ENCODE results near the gene B3GNT4. TPM values are rescaled to one million over a fixed set of nuclear protein-coding genes. Genes with fewer than 3 reads are reported as not detected.

Gene B3GNT4
- total and polyA plus RNA-seq, 2 of the 13 experiments (the other 11 are each of a cell fraction or from before 2014, with no cell fraction given), result 0.04 to 0.21 TPM

DNA sequence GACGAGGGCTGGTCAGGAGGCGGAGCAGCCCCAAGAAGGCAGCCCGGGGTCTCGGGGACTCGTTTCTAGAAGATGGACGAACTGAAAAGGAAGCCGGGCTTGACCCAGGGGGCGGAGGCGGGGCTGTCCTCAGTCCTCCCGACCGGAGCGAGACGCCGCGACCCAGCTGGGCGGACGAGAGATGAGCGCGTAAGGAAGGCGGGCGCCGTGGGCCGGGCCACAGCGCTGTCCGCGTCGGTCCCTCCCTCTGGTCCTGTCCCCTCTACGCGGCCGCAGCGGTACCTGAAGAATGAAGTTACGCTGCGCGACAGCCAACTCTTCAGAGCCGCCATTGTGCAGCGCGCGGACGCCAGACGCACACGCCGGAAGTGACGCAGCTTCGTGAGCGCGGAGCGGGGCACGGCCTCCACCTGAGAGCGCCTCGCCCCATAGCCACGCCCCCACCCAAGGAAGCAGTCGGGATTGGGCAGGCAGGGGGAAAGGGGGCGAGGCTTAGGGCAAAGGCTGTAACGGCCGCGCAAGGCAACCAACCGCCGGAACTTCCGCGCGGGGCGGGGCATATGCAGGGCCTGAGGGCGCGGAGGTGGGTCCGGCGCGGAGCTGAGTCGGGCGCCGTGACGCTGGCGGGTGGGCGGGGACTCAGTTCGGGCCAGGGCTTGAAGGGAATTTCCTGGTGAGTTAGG, 22.3 kb downstream of the B3GNT4 start, which contains the start of gene DIABLO (continued):
- TF ChIP-seq, protein P1, sequence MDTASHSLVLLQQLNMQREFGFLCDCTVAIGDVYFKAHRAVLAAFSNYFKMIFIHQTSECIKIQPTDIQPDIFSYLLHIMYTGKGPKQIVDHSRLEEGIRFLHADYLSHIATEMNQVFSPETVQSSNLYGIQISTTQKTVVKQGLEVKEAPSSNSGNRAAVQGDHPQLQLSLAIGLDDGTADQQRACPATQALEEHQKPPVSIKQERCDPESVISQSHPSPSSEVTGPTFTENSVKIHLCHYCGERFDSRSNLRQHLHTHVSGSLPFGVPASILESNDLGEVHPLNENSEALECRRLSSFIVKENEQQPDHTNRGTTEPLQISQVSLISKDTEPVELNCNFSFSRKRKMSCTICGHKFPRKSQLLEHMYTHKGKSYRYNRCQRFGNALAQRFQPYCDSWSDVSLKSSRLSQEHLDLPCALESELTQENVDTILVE (CRISPR knock-in tag; IDR thresholded peaks at IDR 0.05), result peak; percentile 80
- TF ChIP-seq ZNF772 (CRISPR knock-in tag; IDR thresholded peaks at IDR 0.05) (peak; percentile 75; the same call in 1 of the 2 replicates), HES4 (CRISPR knock-in tag; IDR thresholded peaks at IDR 0.05; ENCODE audit: borderline replicate concordance) (no peak), MTF1 (CRISPR knock-in tag; IDR thresholded peaks at IDR 0.05) (no peak), SKI (IDR thresholded peaks at IDR 0.05; ENCODE audit: partially characterized antibody) (peak; percentile 49), ZNF124 (CRISPR knock-in tag; IDR thresholded peaks at IDR 0.05) (peak; percentile 57; the same call in 1 of the 2 replicates), THYN1 (CRISPR knock-in tag; IDR thresholded peaks at IDR 0.05; ENCODE audit: borderline replicate concordance, low read depth) (peak; percentile 70; the same call in 1 of the 2 replicates), RNF2 (conservative IDR thresholded peaks at IDR 0.05; ENCODE audit: low read depth) (peak; percentile 45; the same call in 1 of the 2 replicates), ZBTB7A (CRISPR knock-in tag; IDR thresholded peaks at IDR 0.05) (no peak), PHB2 (IDR thresholded peaks at IDR 0.05; ENCODE audit: partially characterized antibody) (no peak), ATF7 (IDR thresholded peaks at IDR 0.05) (no peak), ATF7 (CRISPR knock-in tag; IDR thresholded peaks at IDR 0.05) (no peak), ZNF724P (CRISPR knock-in tag; IDR thresholded peaks at IDR 0.05; ENCODE audit: borderline replicate concordance) (no peak), NFE2 (CRISPR knock-in tag; IDR thresholded peaks at IDR 0.05) (no peak), MEIS2 (CRISPR knock-in tag; IDR thresholded peaks at IDR 0.05) (0 out of 2 replicates have a peak, but pooled peaks have one; percentile 55), ZNF878 (CRISPR knock-in tag; IDR thresholded peaks at IDR 0.05) (peak; percentile 27; the same call in 1 of the 2 replicates), HOXD1 (CRISPR knock-in tag; IDR thresholded peaks at IDR 0.05) (0 out of 2 replicates have a peak, but pooled peaks have one; percentile 40), ZNF3 (CRISPR knock-in tag; IDR thresholded peaks at IDR 0.05) (no peak), MAFF (IDR thresholded peaks at IDR 0.05; ENCODE audit: low read depth, low read length) (no peak), NPAS2 (CRISPR knock-in tag; IDR thresholded peaks at IDR 0.05; ENCODE audit: borderline replicate concordance) (no peak), NRL (CRISPR knock-in tag; IDR thresholded peaks at IDR 0.05; ENCODE audit: borderline replicate concordance) (peak; percentile 78; the same call in 1 of the 2 replicates), HHEX (CRISPR knock-in tag; IDR thresholded peaks at IDR 0.05) (no peak)
- TF ChIP-seq, protein P2, sequence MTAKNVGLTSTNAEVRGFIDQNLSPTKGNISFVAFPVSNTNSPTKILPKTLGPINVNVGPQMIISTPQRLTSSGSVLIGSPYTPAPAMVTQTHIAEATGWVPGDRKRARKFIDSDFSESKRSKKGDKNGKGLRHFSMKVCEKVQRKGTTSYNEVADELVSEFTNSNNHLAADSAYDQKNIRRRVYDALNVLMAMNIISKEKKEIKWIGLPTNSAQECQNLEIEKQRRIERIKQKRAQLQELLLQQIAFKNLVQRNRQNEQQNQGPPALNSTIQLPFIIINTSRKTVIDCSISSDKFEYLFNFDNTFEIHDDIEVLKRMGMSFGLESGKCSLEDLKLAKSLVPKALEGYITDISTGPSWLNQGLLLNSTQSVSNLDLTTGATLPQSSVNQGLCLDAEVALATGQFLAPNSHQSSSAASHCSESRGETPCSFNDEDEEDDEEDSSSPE (CRISPR knock-in tag; IDR thresholded peaks at IDR 0.05), result peak; percentile 64
- TF ChIP-seq, protein P3, sequence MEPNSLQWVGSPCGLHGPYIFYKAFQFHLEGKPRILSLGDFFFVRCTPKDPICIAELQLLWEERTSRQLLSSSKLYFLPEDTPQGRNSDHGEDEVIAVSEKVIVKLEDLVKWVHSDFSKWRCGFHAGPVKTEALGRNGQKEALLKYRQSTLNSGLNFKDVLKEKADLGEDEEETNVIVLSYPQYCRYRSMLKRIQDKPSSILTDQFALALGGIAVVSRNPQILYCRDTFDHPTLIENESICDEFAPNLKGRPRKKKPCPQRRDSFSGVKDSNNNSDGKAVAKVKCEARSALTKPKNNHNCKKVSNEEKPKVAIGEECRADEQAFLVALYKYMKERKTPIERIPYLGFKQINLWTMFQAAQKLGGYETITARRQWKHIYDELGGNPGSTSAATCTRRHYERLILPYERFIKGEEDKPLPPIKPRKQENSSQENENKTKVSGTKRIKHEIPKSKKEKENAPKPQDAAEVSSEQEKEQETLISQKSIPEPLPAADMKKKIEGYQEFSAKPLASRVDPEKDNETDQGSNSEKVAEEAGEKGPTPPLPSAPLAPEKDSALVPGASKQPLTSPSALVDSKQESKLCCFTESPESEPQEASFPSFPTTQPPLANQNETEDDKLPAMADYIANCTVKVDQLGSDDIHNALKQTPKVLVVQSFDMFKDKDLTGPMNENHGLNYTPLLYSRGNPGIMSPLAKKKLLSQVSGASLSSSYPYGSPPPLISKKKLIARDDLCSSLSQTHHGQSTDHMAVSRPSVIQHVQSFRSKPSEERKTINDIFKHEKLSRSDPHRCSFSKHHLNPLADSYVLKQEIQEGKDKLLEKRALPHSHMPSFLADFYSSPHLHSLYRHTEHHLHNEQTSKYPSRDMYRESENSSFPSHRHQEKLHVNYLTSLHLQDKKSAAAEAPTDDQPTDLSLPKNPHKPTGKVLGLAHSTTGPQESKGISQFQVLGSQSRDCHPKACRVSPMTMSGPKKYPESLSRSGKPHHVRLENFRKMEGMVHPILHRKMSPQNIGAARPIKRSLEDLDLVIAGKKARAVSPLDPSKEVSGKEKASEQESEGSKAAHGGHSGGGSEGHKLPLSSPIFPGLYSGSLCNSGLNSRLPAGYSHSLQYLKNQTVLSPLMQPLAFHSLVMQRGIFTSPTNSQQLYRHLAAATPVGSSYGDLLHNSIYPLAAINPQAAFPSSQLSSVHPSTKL (CRISPR knock-in tag; IDR thresholded peaks at IDR 0.05), result peak; percentile 58
- TF ChIP-seq, protein P4, sequence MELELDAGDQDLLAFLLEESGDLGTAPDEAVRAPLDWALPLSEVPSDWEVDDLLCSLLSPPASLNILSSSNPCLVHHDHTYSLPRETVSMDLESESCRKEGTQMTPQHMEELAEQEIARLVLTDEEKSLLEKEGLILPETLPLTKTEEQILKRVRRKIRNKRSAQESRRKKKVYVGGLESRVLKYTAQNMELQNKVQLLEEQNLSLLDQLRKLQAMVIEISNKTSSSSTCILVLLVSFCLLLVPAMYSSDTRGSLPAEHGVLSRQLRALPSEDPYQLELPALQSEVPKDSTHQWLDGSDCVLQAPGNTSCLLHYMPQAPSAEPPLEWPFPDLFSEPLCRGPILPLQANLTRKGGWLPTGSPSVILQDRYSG (CRISPR knock-in tag; IDR thresholded peaks at IDR 0.05), result no peak

Data from HepG2 (cell line).